ENCODE data around the gene ACSBG1. TPM values are rescaled to one million over a fixed set of nuclear protein-coding genes. Genes with fewer than 3 reads are reported as not detected.

The ACSBG1 gene
- total RNA-seq, 2 experiments from 2014 or later, result 0.30 to 0.41 TPM

- no peak overlapping the region for H3K4me2 ChIP-seq (ENCODE audit: low read length)
- CTCF ChIA-PET (ENCODE audit: unreplicated experiment), result no interaction called here
- no peaks in the 10 kb centered on the region for H3K79me2 ChIP-seq (ENCODE audit: insufficient read depth, low read depth, low read length)
- DNase-seq (ENCODE audit: low spot score), result no peak
- H3K4me1 ChIP-seq (ENCODE audit: insufficient read depth, low read length, poor library complexity, severe bottlenecking), result no peaks in the 10 kb centered on the region
- BruUV-seq (replicated peaks), result no TSS peak
- H3K9me3 ChIP-seq (ENCODE audit: low read length), result no peaks in the 10 kb centered on the region
- POLR2A ChIA-PET, result interaction anchor here (0.7 kb wide), 1 partner anchor 1243 kb away, joined by 4 read pairs; no protein-coding TSS in a partner anchor
- no peaks in the 10 kb centered on the region for H3K9me2 ChIP-seq (ENCODE audit: insufficient read depth, low read length)
- no peak overlapping the region for H2AFZ ChIP-seq (ENCODE audit: low read length)
- intact Hi-C loops (cut with micrococcal nuclease; ENCODE audit: unreplicated experiment), result no loop called here
- H3K4me3 ChIP-seq (ENCODE audit: low read depth, low read length, poor library complexity, severe bottlenecking), result no peak overlapping the region
- H3K36me3 ChIP-seq (ENCODE audit: insufficient read depth, low read length), result no peaks in the 10 kb centered on the region
- H4K20me1 ChIP-seq (ENCODE audit: insufficient read depth, low read length), result no peaks in the 10 kb centered on the region
- no peak overlapping the region for H3K27ac ChIP-seq (ENCODE audit: low read depth, low read length, poor library complexity, severe bottlenecking)
- TF ChIP-seq EZH2phosphoT487 (IDR thresholded peaks at IDR 0.05; ENCODE audit: borderline replicate concordance, low read depth, low read length), result no peak
- TF ChIP-seq CTCF (conservative IDR thresholded peaks at IDR 0.05; ENCODE audit: low read length), result no peak
These were observed 26.0 kb downstream of the ACSBG1 start for GRCh38 chr15:78208341-78208844.

GRCh38 chr15:78207641-78208340 is 26.6 kb downstream of the ACSBG1 start:
- no peaks in the 10 kb centered on the region for H4K20me1 ChIP-seq (ENCODE audit: insufficient read depth, low read length)
- ChIA-PET POLR2A (interaction anchor here (0.7 kb wide), 1 partner anchor 1244 kb away, joined by 4 read pairs; no protein-coding TSS in a partner anchor), CTCF (ENCODE audit: unreplicated experiment) (no interaction called here)
- TF ChIP-seq EZH2phosphoT487 (IDR thresholded peaks at IDR 0.05; ENCODE audit: borderline replicate concordance, low read depth, low read length) (no peak), CTCF (conservative IDR thresholded peaks at IDR 0.05; ENCODE audit: low read length) (no peak)
- H3K36me3 ChIP-seq (ENCODE audit: insufficient read depth, low read length), result no peaks in the 10 kb centered on the region
- no peak overlapping the region for H3K4me2 ChIP-seq (ENCODE audit: low read length)
- intact Hi-C loops (cut with micrococcal nuclease; ENCODE audit: unreplicated experiment), result no loop called here
- BruUV-seq (replicated peaks), result no TSS peak
- H2AFZ ChIP-seq (ENCODE audit: low read length), result no peak overlapping the region
- H3K79me2 ChIP-seq (ENCODE audit: insufficient read depth, low read depth, low read length), result no peaks in the 10 kb centered on the region
- H3K27ac ChIP-seq (ENCODE audit: low read depth, low read length, poor library complexity, severe bottlenecking), result no peak overlapping the region
- H3K4me1 ChIP-seq (ENCODE audit: insufficient read depth, low read length, poor library complexity, severe bottlenecking), result no peaks in the 10 kb centered on the region
- no peaks in the 10 kb centered on the region for H3K9me3 ChIP-seq (ENCODE audit: low read length)
- no peak overlapping the region for H3K4me3 ChIP-seq (ENCODE audit: low read depth, low read length, poor library complexity, severe bottlenecking)
- no peak for DNase-seq (ENCODE audit: low spot score)
- H3K9me2 ChIP-seq (ENCODE audit: insufficient read depth, low read length), result no peaks in the 10 kb centered on the region

- Histone ChIP-seq H3K4me2 (ENCODE audit: low read length) (no peak overlapping the region), H3K4me3 (ENCODE audit: low read depth, low read length, poor library complexity, severe bottlenecking) (no peak overlapping the region), H4K20me1 (ENCODE audit: insufficient read depth, low read length) (no peaks in the 10 kb centered on the region), H3K27ac (ENCODE audit: low read depth, low read length, poor library complexity, severe bottlenecking) (no peak overlapping the region), H3K4me1 (ENCODE audit: insufficient read depth, low read length, poor library complexity, severe bottlenecking) (no peaks in the 10 kb centered on the region), H3K9me3 (ENCODE audit: low read length) (no peaks in the 10 kb centered on the region), H3K36me3 (ENCODE audit: insufficient read depth, low read length) (no peaks in the 10 kb centered on the region), H3K9me2 (ENCODE audit: insufficient read depth, low read length) (no peaks in the 10 kb centered on the region), H2AFZ (ENCODE audit: low read length) (no peak overlapping the region), H3K79me2 (ENCODE audit: insufficient read depth, low read depth, low read length) (no peaks in the 10 kb centered on the region)
- intact Hi-C loops (cut with micrococcal nuclease; ENCODE audit: unreplicated experiment), result no loop called here
- CTCF ChIA-PET (ENCODE audit: unreplicated experiment), result no interaction called here
- DNase-seq (ENCODE audit: low spot score), result no peak
- POLR2A ChIA-PET, result no interaction called here
- no TSS peak for BruUV-seq (replicated peaks)
- TF ChIP-seq CTCF (conservative IDR thresholded peaks at IDR 0.05; ENCODE audit: low read length) (no peak), EZH2phosphoT487 (IDR thresholded peaks at IDR 0.05; ENCODE audit: borderline replicate concordance, low read depth, low read length) (no peak)
These were observed 27.3 kb downstream of the ACSBG1 start for GRCh38 chr15:78207110-78207458.

All from OCI-LY7 (cell line).